Muscle layer of colon (tissue), 2 donors: ENCODE measurements around the gene RAD51C.
"Not testable (repeated sequence)": the region's sequence is repeated elsewhere in the genome, so short reads cannot be mapped to it uniquely, and the experiment has no call there.

Experiments
- H3K27ac ChIP-seq: one replicate; pipeline ENCODE4 v1.7.0; 2013; ENCODE audit warnings: low read depth, mild to moderate bottlenecking, low read length, moderate library complexity
- H3K27me3 ChIP-seq, 2 donors: one replicate each; pipeline ENCODE4 v1.7.0; 2013; ENCODE audit warnings: low read length in 2 of 2, mild to moderate bottlenecking in 2 of 2; ENCODE audit not compliant: insufficient read depth in 2 of 2, control insufficient read depth in 1 of 2
- H3K36me3 ChIP-seq: one replicate; pipeline ENCODE4 v1.7.0; 2013; ENCODE audit warnings: mild to moderate bottlenecking, low read length; ENCODE audit not compliant: insufficient read depth
- H3K4me1 ChIP-seq: one replicate; pipeline ENCODE4 v1.7.0; 2013; ENCODE audit warnings: mild to moderate bottlenecking, low read length; ENCODE audit not compliant: insufficient read depth
- H3K4me3 ChIP-seq, 2 donors: one replicate each; pipeline ENCODE4 v1.7.0; 2013; ENCODE audit warnings: low read length in 2 of 2, low read depth in 1 of 2, mild to moderate bottlenecking in 1 of 2, moderate library complexity in 1 of 2
- H3K9ac ChIP-seq: one replicate; pipeline ENCODE4 v1.7.0; 2013; ENCODE audit warnings: low read length
- H3K9me3 ChIP-seq: one replicate; pipeline ENCODE4 v1.7.0; 2013; ENCODE audit warnings: mild to moderate bottlenecking, low read length
- donor health status: abdominal sarcoma.
- donor health status: Adenocarcinoma of cecum.

The RAD51C gene

GRCh38 chr17:58692239-58693055 is at the start of gene RAD51C:
Gene RAD51C (plus strand): TSS chr17:58692602. CDS start chr17:58692644, 42 bp downstream.
- Histone ChIP-seq H3K27me3 (no peaks in the 10 kb centered on the region), H3K4me3 (peak within 1 kb of the TSS; percentile 53 to 97), H3K9ac (peak within 1 kb of the TSS; percentile 87), H3K9me3 (no peaks in the 10 kb centered on the region), H3K27ac (peak within 1 kb of the TSS; percentile 75), H3K4me1 (peaks cover 17% of the 10 kb centered on the region), H3K36me3 (no peaks in the 10 kb centered on the region)

DNA sequence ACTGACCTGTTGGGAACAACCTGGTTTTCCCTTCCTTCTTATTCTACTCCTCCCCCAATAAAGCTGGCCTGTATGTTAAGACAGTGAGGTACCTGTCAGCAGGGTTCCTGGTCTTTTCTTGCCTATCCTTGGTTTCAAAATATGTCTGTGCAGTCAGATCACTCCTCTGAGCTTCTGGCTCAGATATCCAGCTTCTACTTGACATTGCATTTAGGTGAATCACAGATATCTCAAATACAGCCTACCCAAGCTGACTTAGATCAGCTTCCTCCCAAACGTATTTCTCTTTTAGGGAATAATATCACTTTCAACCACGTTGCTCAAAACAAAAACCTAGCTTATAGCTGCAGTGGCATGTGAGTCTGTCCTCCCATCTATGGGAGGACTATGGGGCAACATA is 49.3 kb upstream of the RAD51C start:
- Histone ChIP-seq H3K27ac (no peak overlapping the region), H3K4me1 (no peaks in the 10 kb centered on the region), H3K36me3 (no peaks in the 10 kb centered on the region), H3K27me3 (no peaks in the 10 kb centered on the region), H3K9ac (no peak overlapping the region), H3K9me3 (no peaks in the 10 kb centered on the region), H3K4me3 (no peak overlapping the region)

DNA sequence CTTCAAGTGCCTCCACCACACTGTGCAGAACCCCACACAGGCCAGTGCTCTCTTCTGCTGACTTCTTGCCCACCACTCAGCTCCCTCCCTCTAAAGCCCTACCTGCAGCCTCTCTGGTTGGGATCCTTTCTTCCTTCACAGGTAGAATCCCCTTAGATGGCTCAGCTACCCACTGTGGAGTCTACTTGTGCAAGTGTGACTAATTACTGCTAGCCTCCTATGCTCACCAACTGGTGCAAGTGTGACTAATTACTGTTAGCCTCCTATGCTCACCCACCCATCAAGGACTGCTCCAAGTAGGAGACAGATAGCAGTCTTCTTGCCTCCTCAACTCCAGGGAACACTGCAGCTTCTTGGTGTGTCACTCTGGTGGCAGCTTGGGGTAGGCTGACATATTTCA is 44.2 kb upstream of the RAD51C start:
- Histone ChIP-seq H3K9me3 (no peaks in the 10 kb centered on the region), H3K27me3 (no peaks in the 10 kb centered on the region), H3K36me3 (no peaks in the 10 kb centered on the region), H3K9ac (no peak overlapping the region), H3K27ac (no peak overlapping the region), H3K4me1 (no peaks in the 10 kb centered on the region), H3K4me3 (no peak overlapping the region)

DNA sequence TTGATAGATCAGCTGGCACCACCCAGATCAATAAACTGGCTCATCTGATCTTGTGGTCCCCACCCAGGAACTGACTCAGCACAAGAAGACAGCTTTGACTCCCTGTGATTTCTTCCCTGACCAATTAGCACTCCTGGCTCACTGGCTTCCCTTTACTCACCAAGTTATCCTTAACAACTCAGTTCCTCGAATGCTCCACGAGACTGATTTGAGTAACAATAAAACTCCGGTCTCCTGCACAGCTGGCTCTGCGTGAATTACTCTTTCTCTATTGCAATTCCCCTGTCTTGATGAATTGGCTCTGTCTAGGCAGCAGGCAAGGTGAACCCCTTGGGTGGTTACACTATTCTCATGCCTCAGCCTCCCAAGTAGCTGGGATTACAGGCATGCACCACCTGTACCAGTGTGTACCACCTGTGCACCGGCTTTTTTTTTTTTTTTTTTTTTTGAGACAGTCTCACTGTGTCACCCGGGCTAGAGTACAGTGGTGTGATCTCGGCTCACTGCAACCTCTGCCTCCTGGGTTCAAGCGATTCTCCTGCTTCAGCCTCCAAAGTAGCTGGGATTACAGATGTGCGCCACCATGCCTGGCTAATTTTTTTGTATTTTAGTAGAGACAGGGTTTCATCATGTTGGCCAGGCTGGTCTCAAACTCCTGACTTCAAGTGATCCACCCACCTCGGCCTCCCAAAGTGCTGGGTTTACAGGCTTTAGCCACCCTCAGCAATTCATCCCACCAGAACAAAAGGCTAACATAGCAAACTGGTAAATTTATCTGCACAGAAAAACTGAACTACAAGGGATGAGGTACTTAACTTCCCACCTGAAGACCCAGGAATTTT is 34.2 kb upstream of the RAD51C start:
- not testable (repeated sequence) for H3K27me3 ChIP-seq, H3K4me1 ChIP-seq, H3K9ac ChIP-seq, H3K36me3 ChIP-seq, H3K9me3 ChIP-seq
- Histone ChIP-seq H3K4me3 (peak overlapping the region in 1 of 2 donors; percentile 52), H3K27ac (peak overlapping the region; percentile 75)

- Histone ChIP-seq H3K27me3 (no peaks in the 10 kb centered on the region), H3K36me3 (no peaks in the 10 kb centered on the region), H3K27ac (peak overlapping the region; percentile 78), H3K9ac (peak overlapping the region; percentile 62), H3K4me3 (peak overlapping the region; percentile 47 to 52), H3K9me3 (no peaks in the 10 kb centered on the region), H3K4me1 (no peaks in the 10 kb centered on the region)
Measured at GRCh38 chr17:58658804-58659713, 33.3 kb upstream of the RAD51C start.

DNA sequence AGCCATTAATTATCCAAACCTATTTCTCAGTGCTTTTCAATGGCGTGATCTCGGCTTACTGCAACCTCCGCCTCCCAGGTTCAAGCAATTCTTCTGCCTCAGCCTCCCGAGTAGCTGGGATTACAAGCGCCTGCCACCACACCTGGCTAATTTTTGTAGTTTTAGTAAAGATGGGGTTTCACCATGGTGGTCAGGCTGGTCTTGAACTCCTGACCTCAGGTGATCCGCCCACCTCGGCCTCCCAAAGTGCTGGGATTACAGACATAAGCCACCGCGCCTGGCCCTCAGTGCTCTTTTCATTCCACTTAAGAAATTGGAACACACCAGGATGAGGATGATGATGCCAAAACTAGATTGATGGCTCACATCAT is 32.7 kb upstream of the RAD51C start:
- H3K27ac ChIP-seq, result peak overlapping the region; percentile 78
- peak overlapping the region; percentile 47 to 52 for H3K4me3 ChIP-seq
- not testable (repeated sequence) for H3K4me1 ChIP-seq, H3K36me3 ChIP-seq, H3K9me3 ChIP-seq, H3K27me3 ChIP-seq
- H3K9ac ChIP-seq, result peak overlapping the region; percentile 62

DNA sequence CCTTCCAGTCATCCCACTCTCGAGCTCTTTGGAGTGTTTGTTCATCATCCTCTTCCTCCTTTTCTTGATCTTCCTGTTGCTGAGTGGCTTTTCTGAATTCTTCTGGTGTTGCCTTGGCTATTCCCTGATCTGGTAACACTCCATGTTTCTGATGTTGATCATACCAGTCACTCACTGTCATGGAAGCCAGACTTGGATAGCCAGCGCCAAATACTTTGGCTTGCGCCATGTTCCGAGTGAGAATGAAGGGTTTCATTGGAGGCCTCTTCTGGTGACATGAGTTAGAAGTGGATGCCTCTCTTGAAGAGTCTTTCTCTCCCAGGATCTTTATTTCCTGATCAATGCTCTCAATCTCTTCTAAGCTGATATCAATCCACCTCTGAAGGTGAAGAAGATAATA is 31.8 kb upstream of the RAD51C start:
- Histone ChIP-seq H3K4me3 (no peak overlapping the region), H3K4me1 (no peaks in the 10 kb centered on the region), H3K36me3 (no peaks in the 10 kb centered on the region), H3K27me3 (no peaks in the 10 kb centered on the region), H3K9ac (no peak overlapping the region), H3K27ac (no peak overlapping the region), H3K9me3 (no peaks in the 10 kb centered on the region)

GRCh38 chr17:58661499-58661898 is 30.9 kb upstream of the RAD51C start:
- Histone ChIP-seq H3K27me3 (no peaks in the 10 kb centered on the region), H3K36me3 (no peaks in the 10 kb centered on the region), H3K27ac (no peak overlapping the region), H3K9me3 (no peaks in the 10 kb centered on the region), H3K4me1 (no peaks in the 10 kb centered on the region), H3K9ac (no peak overlapping the region), H3K4me3 (no peak overlapping the region)

DNA sequence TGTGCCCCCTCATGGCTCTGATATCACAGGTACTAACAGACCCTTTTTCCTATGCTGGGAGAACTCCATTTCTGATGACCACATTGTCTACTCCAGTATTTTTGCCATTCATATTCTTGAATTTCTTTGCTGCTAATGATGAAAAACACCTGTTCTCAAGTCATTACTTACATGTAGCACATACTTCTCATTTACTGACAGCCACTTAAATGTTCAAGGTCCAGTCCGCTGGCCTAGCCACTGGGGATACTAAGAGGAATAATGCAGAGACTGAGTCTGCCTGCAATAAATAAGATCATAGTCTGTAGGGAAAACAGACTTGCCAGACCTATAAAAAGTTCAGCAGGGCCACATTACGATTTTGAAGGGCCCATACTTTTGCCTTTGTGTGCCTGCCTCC is 28.1 kb upstream of the RAD51C start:
- H3K27ac ChIP-seq, result no peak overlapping the region
- no peaks in the 10 kb centered on the region for H3K4me1 ChIP-seq
- no peak overlapping the region for H3K4me3 ChIP-seq
- H3K9ac ChIP-seq, result no peak overlapping the region
- no peaks in the 10 kb centered on the region for H3K36me3 ChIP-seq
- H3K9me3 ChIP-seq, result no peaks in the 10 kb centered on the region
- H3K27me3 ChIP-seq, result no peaks in the 10 kb centered on the region

- Histone ChIP-seq H3K27ac (peak overlapping the region; percentile 12), H3K27me3 (no peaks in the 10 kb centered on the region), H3K4me3 (no peak overlapping the region), H3K9ac (no peak overlapping the region), H3K36me3 (no peaks in the 10 kb centered on the region), H3K9me3 (no peaks in the 10 kb centered on the region), H3K4me1 (no peaks in the 10 kb centered on the region)
Measured at GRCh38 chr17:58665946-58666857, 26.2 kb upstream of the RAD51C start.
